Measurements from ENCODE around the gene MARCHF10. TPM values are rescaled to one million over a fixed set of nuclear protein-coding genes. Genes with fewer than 3 reads are reported as not detected.

The MARCHF10 gene
- total and polyA plus RNA-seq, 2 of the 4 experiments (the other 2 are of a cell fraction), result 0.18 to 0.74 TPM

- Histone ChIP-seq H3K4ac (ENCODE audit: low read depth, low read length) (no peak overlapping the region), H3K9ac (ENCODE audit: low read depth, low read length) (no peak overlapping the region), H2AK9ac (replicated peaks; ENCODE audit: low read depth, low read length, poor library complexity) (no peak overlapping the region), H4K91ac (ENCODE audit: insufficient read depth, low read depth, low read length) (no peak overlapping the region), H2BK15ac (ENCODE audit: low read depth, low read length) (no peak overlapping the region), H4K8ac (ENCODE audit: low read depth in 2 of 2, low read length in 2 of 2) (no peak overlapping the region), H4K5ac (ENCODE audit: low read depth, low read length) (no peak overlapping the region), H3K4me2 (ENCODE audit: low read depth, low read length) (no peak overlapping the region), H3K4me3 (ENCODE audit: insufficient read depth, low read depth, low read length) (no peak overlapping the region), H3K14ac (replicated peaks; ENCODE audit: low read depth, low read length) (no peak overlapping the region), H2AFZ (replicated peaks; ENCODE audit: low read length, poor library complexity) (no peak overlapping the region), H2BK20ac (ENCODE audit: low read depth, low read length) (no peak overlapping the region), H3K4me1 (ENCODE audit: control insufficient read depth, insufficient read depth, low read length) (no peaks in the 10 kb centered on the region), H3K27me3 (ENCODE audit: control insufficient read depth, insufficient read depth, low read length) (no peaks in the 10 kb centered on the region), H3K79me1 (ENCODE audit: low read depth in 1 of 2, low read length in 2 of 2) (peaks cover 6 to 31% of the 10 kb centered on the region in 2 experiments), H2BK5ac (ENCODE audit: low read depth, low read length, poor library complexity, severe bottlenecking) (no peak overlapping the region), H3K23ac (ENCODE audit: low read depth, low read length) (no peak overlapping the region), H2BK120ac (ENCODE audit: low read depth, low read length) (no peak overlapping the region), H3K18ac (ENCODE audit: low read depth, low read length) (no peak overlapping the region), H3K9me3 (ENCODE audit: control insufficient read depth, insufficient read depth, low read length) (no peaks in the 10 kb centered on the region), H3K27ac (ENCODE audit: insufficient read depth, low read length) (no peak overlapping the region), H4K20me1 (ENCODE audit: insufficient read depth, low read length) (peaks cover 9% of the 10 kb centered on the region), H3K56ac (ENCODE audit: extremely low read depth, insufficient read depth, low read length) (no peak overlapping the region), H2AK5ac (ENCODE audit: low read depth, low read length) (no peak overlapping the region), H3K9me1 (ENCODE audit: insufficient read depth, low read length) (no peaks in the 10 kb centered on the region), H3K36me3 (ENCODE audit: control insufficient read depth, insufficient read depth, low read length) (peaks cover 84% of the 10 kb centered on the region)
- POLR2A ChIA-PET (ENCODE audit: unreplicated experiment), result no interaction called here
- intact Hi-C loops (cut with micrococcal nuclease), result no loop called here
- TF ChIP-seq ELK1 (IDR thresholded peaks at IDR 0.05; ENCODE audit: borderline replicate concordance, low read depth, low read length) (no peak), CHD1 (IDR thresholded peaks at IDR 0.05; ENCODE audit: low read depth, low read length) (no peak), CEBPB (IDR thresholded peaks at IDR 0.05; ENCODE audit: low read depth, low read length) (no peak), CTCF (conservative IDR thresholded peaks at IDR 0.05; ENCODE audit: low read depth, low read length) (no peak), RAD21 (IDR thresholded peaks at IDR 0.05; ENCODE audit: low read length) (no peak), BHLHE40 (IDR thresholded peaks at IDR 0.05; ENCODE audit: low read depth, low read length) (no peak), USF2 (IDR thresholded peaks at IDR 0.05; ENCODE audit: low read depth, low read length) (no peak), NFE2L2 (IDR thresholded peaks at IDR 0.05; ENCODE audit: low read depth, low read length) (no peak), MAFK (IDR thresholded peaks at IDR 0.05; ENCODE audit: low read depth, low read length) (no peak)
- ATAC-seq (ENCODE audit: low read depth) (no peak), DNase-seq (no peak)
- WGBS, 2 experiments (ENCODE audit: extremely low coverage in 2 of 2, insufficient read length in 1 of 2), result 90% methylated on average over 2 of the region's 4 CpGs; no CpG with 5 or more reads in 1 of the 2 experiments
- dilution Hi-C loops (cut with HindIII; ENCODE audit: low sequenced_read_pairs, unreplicated experiment), result no loop called here
- in situ Hi-C loops (cut with MboI; ENCODE audit: low sequenced_read_pairs), result no loop called here
- CTCF ChIA-PET, result no interaction called here
- no TSS peak for BruUV-seq (replicated peaks)
These were observed 132.4 kb downstream of the MARCHF10 start for GRCh38 chr17:62675701-62676100.

All from IMR-90 (cell line).